ENCODE measurements around the gene KLHL36. TPM values are rescaled to one million over a fixed set of nuclear protein-coding genes. Genes with fewer than 3 reads are reported as not detected.

Gene KLHL36
- total RNA-seq, 4 donors from 2014 or later: 38.2 to 70.7 (median 52.5) TPM

DNA sequence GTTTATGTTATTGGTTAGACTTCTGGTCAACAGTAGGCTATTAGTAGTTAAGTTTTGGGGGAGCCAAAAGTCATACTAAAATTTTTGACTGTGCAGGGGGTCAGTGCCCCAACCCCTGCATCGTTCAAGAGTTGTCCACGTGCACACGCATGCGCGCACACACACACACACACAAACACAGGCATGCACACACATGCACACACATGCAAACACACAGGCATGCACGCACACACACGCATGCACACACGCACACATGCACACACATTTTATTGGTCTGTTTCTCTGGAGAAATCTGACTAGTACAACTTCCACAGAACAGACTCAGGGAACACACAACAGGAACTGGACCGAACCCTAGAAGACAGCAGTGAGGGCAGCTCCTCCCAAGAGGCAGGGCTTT, 27.1 kb downstream of the KLHL36 start:
- no peak for DNase-seq
- intact Hi-C loops (cut with DNase I; ENCODE audit: low total_unique reads): loop anchor here (10.0 kb wide), 1 partner anchor 49 kb away; no protein-coding TSS in a partner anchor
- H3K4me3 ChIP-seq: no peak overlapping the region
- H3K27me3 ChIP-seq: no peaks in the 10 kb centered on the region
- no peak overlapping the region for H3K27ac ChIP-seq
- no peaks in the 10 kb centered on the region for H3K4me1 ChIP-seq
- no peaks in the 10 kb centered on the region for H3K36me3 ChIP-seq
- no peaks in the 10 kb centered on the region for H3K9me3 ChIP-seq
- no peak for TF ChIP-seq POLR2A (IDR thresholded peaks at IDR 0.05)
- TF ChIP-seq, protein P1, sequence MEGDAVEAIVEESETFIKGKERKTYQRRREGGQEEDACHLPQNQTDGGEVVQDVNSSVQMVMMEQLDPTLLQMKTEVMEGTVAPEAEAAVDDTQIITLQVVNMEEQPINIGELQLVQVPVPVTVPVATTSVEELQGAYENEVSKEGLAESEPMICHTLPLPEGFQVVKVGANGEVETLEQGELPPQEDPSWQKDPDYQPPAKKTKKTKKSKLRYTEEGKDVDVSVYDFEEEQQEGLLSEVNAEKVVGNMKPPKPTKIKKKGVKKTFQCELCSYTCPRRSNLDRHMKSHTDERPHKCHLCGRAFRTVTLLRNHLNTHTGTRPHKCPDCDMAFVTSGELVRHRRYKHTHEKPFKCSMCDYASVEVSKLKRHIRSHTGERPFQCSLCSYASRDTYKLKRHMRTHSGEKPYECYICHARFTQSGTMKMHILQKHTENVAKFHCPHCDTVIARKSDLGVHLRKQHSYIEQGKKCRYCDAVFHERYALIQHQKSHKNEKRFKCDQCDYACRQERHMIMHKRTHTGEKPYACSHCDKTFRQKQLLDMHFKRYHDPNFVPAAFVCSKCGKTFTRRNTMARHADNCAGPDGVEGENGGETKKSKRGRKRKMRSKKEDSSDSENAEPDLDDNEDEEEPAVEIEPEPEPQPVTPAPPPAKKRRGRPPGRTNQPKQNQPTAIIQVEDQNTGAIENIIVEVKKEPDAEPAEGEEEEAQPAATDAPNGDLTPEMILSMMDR (IDR thresholded peaks at IDR 0.05): no peak

DNA sequence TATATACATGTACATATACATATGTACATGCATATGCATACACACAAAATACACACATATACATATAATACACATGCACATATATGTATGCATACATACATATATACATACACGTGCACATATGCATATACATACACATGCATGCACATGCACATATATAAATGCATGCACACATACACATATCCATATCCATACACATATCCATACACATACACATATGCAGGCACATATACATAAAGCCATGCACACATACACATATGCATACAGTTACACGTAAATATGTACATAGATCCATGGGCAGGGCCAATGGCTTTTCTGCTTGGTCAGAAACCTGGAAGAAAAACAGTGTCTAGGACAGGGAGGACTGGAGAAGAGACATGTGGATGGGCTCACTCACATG, 27.6 kb downstream of the KLHL36 start:
- no peaks in the 10 kb centered on the region for H3K4me1 ChIP-seq
- H3K27ac ChIP-seq: no peak overlapping the region
- no peak overlapping the region for H3K4me3 ChIP-seq
- no peak for TF ChIP-seq POLR2A (IDR thresholded peaks at IDR 0.05)
- TF ChIP-seq, protein P1 (IDR thresholded peaks at IDR 0.05): no peak
- intact Hi-C loops (cut with DNase I; ENCODE audit: low total_unique reads): loop anchor here (10.0 kb wide), 1 partner anchor 49 kb away; no protein-coding TSS in a partner anchor
- H3K27me3 ChIP-seq: no peaks in the 10 kb centered on the region
- no peaks in the 10 kb centered on the region for H3K36me3 ChIP-seq
- no peaks in the 10 kb centered on the region for H3K9me3 ChIP-seq
- DNase-seq: no peak

DNA sequence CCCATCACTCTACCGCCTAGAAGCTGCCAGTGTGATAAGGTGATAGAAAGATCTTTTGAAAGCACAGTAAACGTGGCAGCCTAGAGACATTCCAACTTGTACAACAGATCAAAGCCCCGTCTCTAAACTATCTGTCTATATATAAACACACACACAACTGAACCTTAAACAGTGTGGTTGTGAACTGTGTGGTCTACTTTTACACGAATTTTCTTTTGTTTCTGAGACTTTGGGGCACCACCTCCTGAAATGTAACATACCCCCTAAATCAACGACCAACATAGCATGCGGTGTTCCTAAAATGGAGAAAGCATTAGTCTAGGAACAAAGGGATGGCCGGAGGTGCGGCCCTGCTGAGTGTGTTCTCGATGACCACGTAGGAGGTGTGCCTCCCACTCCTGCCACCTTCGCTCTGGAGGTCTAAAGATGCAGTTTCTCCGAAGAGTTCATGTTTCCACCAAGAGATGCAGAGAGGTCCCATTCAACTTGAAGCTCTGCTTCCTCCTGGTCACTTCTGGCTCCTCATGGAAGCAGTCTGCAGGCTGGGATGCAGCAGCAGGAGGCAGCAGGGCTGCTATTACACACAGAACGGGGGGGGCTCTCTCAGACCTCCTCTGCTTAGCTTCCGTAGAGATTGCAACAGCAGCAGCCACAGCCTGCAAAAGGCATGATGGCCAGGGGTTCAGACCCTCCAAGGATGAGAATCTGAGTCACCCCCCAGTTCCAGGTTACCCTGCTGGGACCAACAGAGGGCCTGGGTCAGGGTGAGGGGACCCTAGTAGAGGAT, 28.9 kb downstream of the KLHL36 start:
- Histone ChIP-seq H3K4me1 (no peaks in the 10 kb centered on the region), H3K27ac (no peak overlapping the region), H3K4me3 (no peak overlapping the region), H3K27me3 (no peaks in the 10 kb centered on the region), H3K9me3 (no peaks in the 10 kb centered on the region), H3K36me3 (no peaks in the 10 kb centered on the region)
- no peak for DNase-seq
- intact Hi-C loops (cut with DNase I; ENCODE audit: low total_unique reads): loop anchor here (10.0 kb wide), 1 partner anchor 48 kb away; no protein-coding TSS in a partner anchor
- TF ChIP-seq, protein P1 (IDR thresholded peaks at IDR 0.05): no peak
- no peak for TF ChIP-seq POLR2A (IDR thresholded peaks at IDR 0.05)

DNA sequence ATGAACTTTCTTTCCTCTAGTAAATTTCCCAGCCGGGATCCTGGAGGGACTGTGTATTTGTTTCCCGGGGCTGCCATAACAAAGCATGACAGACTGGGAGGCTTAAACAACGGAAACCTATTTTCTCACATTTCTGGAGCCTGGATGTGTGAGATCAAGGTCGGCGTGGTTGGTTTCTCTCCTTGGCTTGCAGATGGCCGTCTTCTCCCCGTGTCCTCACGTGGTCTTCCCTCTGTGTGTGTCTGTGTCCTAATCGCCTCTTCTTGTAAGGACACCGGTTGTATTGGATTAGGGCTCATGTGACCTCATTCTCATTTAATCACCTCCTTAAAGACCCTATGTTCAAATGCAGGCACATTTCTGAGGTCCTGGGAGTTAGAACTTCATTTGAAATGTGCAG, 29.5 kb downstream of the KLHL36 start:
- DNase-seq: no peak
- no peaks in the 10 kb centered on the region for H3K4me1 ChIP-seq
- no peak for TF ChIP-seq POLR2A (IDR thresholded peaks at IDR 0.05)
- TF ChIP-seq, protein P1 (IDR thresholded peaks at IDR 0.05): no peak
- H3K36me3 ChIP-seq: no peaks in the 10 kb centered on the region
- H3K27ac ChIP-seq: no peak overlapping the region
- no peaks in the 10 kb centered on the region for H3K9me3 ChIP-seq
- intact Hi-C loops (cut with DNase I; ENCODE audit: low total_unique reads): loop anchor here (10.0 kb wide), 1 partner anchor 47 kb away; no protein-coding TSS in a partner anchor
- no peak overlapping the region for H3K4me3 ChIP-seq
- H3K27me3 ChIP-seq: no peaks in the 10 kb centered on the region

DNA sequence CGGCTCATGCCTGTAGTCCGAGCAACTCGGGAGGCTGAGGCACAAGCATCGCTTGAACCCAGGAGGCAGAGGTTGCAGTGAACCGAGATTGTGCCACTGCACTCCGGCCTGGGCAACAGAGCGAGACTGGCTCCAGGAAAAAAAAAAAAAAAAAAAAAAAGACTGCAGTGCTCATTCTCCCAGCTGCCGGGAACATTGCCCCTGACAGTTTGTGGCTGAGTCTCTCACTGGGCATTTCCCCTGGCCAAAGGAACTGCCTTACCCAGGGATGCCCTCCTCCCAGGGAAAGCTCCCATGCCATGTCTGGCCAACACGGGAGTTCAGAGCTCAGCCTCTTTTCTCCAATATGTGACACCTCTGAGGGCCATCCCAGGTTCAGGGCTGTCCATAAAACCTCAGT, 30.2 kb downstream of the KLHL36 start:
- no peak overlapping the region for H3K4me3 ChIP-seq
- intact Hi-C loops (cut with DNase I; ENCODE audit: low total_unique reads): loop anchor here (10.0 kb wide), 1 partner anchor 46 kb away; no protein-coding TSS in a partner anchor
- no peaks in the 10 kb centered on the region for H3K36me3 ChIP-seq
- H3K27ac ChIP-seq: no peak overlapping the region
- no peaks in the 10 kb centered on the region for H3K27me3 ChIP-seq
- no peaks in the 10 kb centered on the region for H3K9me3 ChIP-seq
- DNase-seq: no peak
- no peaks in the 10 kb centered on the region for H3K4me1 ChIP-seq
- TF ChIP-seq POLR2A (IDR thresholded peaks at IDR 0.05): no peak
- TF ChIP-seq, protein P1 (IDR thresholded peaks at IDR 0.05): no peak

All from uterus (tissue), 4 donors.